ENCODE data around the gene ZNF32.

GRCh38 chr10:43685744-43686143 lies 37.1 kb upstream of the ZNF32 start:
- TF ChIP-seq CTCF (IDR thresholded peaks at IDR 0.05): no peak
- no peak for TF ChIP-seq EZH2 (IDR thresholded peaks at IDR 0.05; ENCODE audit: borderline replicate concordance, insufficient read depth, low read depth, low read length, poor library complexity, severe bottlenecking)

Measured in B cell (primary cell).